HG02884 (cell line): ENCODE results near the gene AR.
"Not testable (repeated sequence)": the region's sequence is repeated elsewhere in the genome, so short reads cannot be mapped to it uniquely, and the experiment has no call there.

Source experiments
- ATAC-seq: cut with Tn5 transposase; IDR thresholded peaks from one replicate; pipeline ENCODE4 v1.9.1; 2021; ENCODE audit warnings: mild to moderate bottlenecking, moderate library complexity; ENCODE audit not compliant: unreplicated experiment

AR gene

DNA sequence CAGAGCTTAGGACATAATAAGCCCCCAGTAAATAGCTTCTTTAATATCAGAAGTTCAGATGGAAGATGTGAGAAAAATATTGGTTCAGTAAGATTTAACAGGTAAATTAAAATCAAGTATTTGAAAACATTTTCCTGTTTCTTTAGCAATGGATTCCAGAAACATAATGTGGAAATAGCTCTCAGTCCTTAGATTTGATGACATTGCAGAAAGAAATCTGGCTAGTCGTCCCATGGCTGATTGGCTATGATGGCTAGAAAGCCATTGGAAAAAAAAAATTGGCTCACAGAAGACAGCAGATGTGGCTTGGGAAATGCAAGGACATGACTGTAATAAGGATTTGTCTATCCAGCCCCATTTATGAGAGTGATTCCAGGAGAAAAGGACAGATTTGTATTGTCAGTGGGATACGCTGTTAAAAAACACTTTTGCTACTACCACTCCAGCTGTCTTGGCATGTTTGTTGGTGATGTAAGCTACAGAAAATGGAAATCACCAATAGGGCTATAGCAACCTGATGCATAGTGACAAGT, 78.3 kb downstream of the AR start:
- ATAC-seq: no peak

DNA sequence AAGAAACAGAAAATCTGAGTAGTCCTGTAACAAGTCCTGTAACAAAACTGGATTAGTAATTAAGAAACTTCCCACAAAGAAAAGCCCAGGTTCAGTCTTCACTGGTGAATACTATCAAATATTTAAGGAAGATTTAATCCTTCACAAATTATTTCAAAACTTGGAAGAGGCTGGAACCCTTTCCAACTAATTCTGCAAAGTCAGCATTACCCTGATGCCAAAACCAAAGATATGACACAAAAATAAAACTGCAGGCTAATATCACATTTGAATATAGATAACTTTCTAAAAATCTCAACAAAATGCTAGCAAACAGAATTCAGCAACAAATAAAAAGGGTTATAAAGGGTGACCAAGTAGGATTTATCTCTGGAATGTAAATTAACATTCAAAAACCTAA, 80.5 kb downstream of the AR start:
- ATAC-seq: no peak

DNA sequence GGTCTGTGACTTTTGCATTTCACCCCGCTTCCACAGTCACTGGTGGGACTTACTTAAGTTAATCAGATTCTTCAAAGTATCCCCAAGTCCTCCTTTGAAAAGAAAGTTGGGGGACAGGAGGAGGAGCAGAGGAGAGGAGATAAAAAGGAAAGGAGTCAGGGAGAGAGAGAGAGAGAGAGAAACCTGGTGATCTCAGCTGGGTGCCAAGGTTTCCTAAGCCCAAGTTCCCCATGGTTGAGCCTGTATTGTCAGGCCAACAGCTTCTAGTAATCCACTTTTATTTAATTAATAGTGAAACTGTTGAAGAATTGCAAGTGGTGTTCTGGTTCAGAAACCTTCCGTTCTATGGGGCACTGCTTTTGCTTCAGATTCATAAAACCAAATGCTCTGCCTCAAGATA, 91.6 kb downstream of the AR start:
- ATAC-seq: no peak

DNA sequence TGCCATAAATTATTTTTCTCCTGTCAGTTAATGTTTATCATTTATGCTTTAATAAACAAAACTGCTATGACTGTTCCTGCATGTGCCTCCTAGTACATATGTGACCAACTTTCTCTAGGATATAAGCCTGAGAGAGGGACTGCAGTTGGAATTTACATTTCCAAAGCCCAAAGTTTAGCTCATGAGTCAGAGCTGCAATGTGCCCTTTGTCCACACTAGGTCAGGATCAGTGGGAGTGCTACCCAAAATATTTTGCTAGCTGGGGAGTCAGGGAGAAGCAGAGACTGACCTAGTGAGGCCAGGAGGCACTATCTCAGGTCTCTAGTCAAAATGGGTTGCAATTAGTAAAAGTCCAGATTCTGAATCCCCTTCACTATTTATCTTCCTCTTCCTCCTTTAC, 92.7 kb downstream of the AR start:
- no peak for ATAC-seq

DNA sequence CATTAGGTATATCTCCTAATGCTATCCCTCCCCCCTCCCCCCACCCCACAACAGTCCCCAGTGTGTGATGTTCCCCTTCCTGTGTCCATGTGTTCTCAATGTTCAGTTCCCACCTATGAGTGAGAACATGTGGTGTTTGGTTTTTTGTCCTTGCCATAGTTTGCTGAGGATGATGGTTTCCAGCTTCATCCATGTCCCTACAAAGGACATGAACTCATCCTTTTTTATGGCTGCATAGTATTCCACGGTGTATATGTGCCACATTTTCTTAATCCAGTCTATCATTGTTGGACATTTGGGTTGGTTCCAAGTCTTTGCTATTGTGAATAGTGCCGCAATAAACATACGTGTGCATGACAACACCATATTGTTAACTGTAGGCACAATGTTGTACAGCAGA, 93.5 kb downstream of the AR start:
- not testable (repeated sequence) for ATAC-seq

DNA sequence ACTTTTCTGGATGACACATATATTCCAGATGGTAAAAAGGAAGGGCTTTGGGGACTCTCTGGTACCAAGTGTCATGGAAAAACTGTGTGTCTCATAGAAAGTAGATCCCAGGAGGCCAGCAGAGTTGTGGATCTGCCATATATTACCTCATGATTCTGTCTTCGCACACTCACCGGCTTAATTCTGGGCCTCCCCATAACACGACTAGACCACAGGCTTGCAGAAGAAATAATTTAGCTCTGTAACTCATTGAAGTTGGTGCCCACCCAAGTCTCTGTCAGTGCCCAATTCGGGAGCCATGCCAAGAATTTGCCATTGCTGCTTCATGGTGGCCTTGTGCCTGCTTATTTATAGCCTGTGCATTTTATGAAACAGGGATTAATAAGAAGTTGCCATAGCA, 104.5 kb downstream of the AR start:
- no peak for ATAC-seq

DNA sequence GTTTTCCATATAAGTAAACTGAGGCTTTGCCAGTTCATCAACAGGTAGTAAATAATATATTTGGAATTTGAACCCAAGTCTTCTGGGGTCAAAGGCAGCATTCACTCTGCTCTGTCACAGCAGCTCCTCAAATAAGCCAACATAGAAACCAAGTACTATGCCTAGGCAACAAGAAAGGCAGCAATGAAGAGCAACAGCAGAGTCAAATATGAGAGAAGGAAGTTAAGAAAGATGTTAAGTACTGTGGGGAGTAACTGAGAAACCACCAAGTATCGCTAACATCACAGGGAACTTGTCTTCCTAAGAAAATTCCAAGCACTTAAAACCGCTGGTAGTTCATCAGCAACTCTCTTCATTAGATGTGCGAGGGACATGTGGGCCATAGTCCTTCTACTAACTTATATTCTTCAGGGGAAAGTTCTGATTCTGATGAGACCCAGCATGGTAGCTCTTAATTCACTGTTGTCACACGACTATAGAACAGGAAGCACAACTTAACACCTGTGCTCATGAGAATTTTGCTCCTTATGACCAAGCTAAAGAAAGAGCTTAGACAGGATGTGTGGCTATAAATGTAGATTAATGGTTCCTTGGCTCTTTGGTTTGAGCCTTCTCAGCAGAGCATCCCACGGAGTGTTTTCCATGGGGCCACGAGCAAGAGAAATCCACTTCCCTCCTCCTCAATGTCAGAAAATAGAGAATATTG, 107.8 kb downstream of the AR start:
- no peak for ATAC-seq

DNA sequence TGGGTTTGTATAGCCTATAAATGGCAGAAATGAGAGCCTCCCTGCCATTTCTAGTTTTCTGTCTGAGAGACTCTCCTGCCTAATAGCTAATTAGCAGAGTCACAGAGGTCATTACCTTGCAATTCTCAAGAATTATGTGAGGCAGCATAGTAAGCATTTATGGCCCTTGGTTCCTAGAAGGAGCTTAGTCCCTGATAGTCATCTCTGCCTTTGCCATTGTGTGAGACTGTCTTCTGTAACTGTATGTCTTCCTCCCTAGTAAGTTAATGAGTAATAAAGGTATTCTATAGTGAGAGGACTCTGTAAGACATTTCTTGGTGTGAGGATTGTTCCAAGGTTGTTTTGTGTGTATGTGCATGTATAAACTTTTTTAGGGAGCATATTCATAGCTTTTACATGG, 108.7 kb downstream of the AR start:
- ATAC-seq: no peak

DNA sequence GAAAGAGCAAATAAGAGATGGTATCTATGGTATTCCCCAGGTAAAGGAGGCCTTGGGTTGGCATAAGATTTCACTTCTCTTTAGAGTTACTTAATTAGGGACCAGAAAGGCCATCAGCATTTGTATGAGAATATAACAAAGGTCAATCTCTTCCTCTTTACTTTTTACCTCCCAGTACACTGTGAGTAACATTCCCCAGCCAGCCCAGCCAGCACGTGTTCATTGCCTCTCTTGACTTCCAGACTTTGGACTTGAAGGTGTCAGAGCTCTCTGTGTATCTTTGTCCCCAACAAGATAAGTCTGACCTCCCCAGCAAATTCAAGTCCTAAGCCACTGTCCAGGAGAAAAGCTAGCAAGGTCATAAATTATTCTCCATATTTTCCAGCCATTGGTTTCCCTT, 110.5 kb downstream of the AR start:
- no peak for ATAC-seq

DNA sequence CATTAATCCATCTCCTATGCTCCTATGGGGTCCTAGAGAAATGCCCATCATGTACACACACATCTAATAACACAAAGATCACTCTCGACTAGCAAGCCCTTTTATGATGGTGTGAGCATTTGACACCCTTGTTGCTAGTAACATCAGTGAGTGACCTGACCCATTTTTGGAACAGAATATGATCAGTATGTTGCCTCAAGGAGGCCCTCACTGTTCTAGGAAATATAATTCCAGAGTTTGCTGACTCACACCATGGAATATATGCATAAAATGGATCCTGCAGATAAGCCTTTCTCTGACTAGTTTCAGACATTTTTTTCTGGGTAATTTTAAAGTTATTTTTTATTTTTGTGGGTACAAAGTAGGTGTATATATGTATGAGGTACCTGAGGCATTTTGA, 121.8 kb downstream of the AR start:
- ATAC-seq: no peak

DNA sequence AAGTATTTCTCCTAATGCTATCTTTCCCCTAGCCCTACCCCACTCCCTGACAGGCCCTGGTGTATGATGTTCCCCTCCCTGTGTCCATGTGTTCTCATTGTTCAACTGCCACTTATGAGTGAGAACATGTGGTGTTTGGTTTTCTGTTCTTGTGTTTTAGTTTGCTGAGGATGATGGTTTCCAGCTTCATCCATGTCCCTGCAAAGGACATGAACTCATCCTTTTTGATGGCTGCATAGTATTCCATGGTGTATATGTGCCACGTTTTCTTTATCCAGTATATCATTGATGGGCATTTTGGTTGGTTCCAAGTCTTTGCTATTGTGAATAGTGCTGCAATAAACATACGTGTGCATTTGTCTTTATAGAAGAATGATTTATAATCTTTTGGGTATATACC, 126.9 kb downstream of the AR start:
- not testable (repeated sequence) for ATAC-seq

DNA sequence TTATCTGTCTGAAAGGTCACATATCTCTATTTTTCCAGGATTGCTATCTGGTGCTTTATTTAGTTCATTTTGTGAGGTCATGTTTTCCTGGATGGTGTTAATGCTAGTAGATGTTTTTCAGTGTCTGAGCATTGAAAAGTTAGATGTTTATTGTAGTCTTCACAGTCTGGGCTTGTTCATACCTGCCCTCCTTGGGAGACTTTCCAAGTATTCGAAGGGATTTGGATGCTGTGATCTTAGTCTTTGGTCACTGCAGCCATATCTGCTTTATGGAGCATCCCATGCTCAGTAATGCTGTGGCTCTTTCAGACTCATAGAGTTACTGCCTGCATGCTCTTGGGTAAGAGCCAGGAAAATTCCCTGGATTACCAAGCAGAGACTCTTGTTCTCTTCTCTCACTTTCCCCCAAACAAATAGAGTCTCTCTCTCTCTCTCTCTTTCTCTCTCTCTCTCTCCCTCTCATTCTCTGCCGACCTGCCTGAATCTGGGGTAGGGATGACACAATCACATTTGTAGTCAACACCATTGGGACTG, 130.0 kb downstream of the AR start:
- no peak for ATAC-seq

DNA sequence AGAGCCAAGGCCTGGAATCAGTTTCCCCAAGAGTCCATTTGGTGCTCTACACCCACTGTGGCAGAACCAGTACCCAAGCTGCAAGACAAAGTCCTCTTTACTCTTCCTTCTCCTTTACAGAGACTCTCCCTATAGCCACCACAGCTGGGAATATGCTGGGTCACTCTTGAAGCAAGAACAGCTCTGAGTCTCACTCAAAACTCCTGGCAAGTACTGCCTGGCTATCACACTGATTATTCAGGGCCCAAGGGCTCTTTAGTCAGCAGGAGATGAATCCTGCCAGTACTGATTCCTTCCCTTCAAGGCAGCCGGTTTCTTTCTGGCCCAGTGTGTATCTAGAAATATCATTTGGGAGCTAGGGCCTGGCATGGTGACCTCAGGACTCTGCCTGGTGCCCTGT, 130.9 kb downstream of the AR start:
- no peak for ATAC-seq

DNA sequence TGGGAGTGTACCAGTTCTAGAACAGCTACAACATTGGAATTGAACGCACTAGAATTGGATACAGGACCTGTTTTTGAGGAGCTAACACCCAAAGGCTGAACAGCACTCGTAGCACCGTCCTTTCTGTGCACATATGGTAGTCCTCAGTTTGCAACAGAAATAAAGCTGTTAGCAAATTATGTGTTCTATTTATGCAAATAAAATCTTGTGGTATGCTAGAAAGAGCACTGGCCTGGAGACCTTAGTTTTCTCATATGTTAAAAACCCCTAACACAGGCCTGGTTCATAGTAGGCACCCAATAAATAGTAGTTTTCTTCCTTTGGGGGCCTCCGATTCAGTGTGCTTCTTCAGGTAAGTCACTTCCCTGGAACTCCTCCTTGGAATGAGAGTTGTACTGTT, 140.3 kb downstream of the AR start:
- ATAC-seq: no peak

DNA sequence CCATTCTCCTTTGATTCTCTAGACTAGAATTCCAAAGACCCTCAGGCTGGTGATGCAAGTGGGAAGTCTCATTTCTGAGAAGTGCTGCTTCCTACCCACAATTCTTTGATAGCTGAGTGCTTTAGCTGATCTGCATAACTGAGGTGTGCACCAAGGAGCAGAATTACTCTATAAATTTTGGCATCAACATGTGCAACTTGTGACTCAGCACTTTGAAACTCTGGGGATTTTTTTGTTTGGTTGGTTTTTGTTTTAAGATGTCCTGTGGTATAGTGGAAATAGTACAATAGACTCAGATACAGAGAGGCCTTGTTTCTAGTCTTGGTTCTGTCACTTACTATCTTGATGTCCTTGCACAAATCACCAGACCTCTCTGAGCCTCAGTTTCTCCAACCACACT, 148.4 kb downstream of the AR start:
- ATAC-seq: no peak

DNA sequence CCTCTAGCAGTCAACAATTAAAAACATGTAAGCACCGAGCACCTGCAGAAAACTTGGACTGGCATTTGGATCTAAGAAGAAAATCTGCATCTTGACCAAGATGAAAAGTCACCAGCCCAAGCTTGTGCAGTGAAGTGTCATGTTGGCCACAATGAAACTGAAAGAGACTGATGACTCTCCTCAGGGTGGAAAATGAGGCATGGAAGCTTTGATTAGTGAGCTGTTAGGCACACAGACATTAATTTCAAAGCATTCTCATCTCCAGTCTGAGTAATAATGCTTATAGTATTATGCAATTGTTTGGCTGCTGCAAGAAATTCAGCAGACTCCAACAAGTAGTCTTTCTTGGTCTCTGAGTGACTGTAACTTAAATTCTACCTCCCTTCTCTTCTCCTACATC, 150.1 kb downstream of the AR start:
- ATAC-seq: no peak

DNA sequence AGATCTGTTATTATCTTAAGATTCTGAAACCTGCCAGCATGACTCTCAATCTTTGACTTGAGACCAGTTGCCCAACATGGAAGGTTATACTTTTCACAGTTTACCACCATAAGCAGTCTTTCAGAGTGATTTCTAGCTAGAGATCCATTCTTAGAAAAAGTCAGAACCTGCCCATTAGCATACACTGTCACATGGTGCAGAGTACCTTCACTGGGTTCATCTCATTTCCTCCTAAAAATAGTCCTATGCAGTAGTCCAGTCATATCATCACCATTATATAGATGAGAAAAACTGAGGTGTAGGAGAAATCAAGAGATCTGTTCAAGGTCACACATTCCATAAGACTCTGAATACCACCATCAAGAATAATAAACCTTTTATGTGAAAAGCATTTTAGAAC, 153.6 kb downstream of the AR start:
- no peak for ATAC-seq

DNA sequence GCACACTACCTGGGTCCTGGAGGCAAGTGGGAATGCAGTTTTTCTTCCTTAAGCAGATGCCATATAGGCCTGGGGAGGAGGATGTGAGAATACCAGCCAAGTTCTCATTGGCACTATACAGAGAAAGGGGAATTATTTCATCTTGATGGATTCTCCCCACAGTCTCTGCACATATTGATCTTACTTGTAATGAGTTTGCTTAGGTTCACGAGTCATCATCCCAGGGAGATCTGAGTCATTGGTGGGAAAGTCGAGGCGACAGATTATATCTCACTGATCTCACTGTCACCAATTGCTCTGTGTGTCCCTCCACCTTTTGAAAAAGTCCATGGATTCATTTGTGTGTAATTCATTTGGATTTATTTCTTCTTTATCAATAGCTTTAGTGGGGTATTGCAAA, 156.8 kb downstream of the AR start:
- ATAC-seq: no peak

DNA sequence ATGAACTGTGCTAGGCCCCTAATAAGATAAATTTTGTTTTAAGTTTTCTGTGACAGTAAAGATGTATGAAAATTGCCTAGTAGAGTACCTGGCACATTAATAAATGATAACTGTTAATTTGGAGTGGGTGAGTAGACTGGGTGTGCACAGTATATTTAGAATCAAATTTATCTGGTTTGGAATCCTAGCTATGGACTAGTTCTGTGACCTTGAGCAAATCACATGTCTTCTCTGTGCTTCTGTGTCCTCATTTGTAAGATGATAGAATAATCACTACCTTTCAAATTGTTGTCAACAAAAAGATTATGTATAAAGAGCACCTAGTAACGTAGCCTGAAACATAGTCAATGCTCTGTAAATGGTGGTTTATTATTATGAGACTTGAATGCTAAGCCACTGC, 170.2 kb downstream of the AR start:
- ATAC-seq: no peak

DNA sequence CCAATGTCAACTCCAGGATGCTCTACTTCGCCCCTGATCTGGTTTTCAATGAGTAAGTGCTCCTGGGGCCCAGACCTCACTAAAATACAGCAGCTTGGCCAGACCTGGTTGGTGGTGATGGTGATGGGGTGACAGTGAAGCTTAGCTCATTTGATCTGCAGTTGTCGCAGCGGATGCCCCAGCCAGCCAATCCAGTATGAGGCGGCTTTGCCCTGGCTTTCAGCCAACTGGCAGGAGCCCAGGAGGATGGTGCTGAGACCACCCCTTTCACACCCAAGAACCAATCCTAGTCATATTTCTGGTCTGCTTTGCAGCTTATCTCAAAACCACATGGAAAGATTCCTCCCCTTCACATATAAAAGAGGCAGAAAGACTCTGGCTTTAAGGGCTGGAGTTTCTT, 173.8 kb downstream of the AR start:
- no peak for ATAC-seq

DNA sequence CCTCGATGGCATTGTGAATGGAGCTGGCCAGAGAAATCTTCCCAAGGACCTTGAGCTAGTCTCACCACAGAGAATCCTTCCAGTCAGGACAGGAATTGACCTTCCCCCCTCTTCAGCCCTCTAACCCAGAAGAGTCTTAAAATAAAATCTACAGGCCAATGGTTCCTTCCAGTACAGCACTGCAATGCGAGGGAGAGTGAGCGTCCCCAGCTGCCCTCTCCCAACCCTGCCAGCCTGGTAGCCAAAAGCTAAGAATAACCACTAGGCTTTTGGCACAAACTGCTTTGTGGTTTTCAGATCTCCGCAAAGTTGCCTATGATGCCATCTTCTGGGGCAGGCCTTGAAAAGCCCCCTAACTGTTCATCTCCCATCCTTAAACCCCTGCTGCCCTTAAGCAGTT, 175.1 kb downstream of the AR start:
- no peak for ATAC-seq

DNA sequence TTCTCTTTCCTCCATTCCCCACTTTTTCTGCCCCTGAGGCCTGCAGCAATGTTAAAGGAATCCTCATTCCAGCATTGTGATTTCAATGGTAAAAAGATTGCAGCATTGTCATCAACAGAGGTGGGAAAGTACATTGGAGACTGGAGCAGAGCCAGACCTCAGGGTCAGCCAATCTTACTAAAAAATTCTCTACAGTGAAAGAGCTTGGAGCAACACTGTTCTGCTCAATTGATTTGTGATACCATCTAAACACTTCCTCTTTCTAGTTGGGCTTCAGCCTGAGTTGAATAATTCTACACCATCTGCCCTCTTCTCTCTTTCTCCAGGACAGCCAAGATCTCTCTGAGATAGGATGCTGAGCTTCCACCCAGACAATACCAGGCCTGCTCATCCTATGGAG, 176.5 kb downstream of the AR start:
- no peak for ATAC-seq

DNA sequence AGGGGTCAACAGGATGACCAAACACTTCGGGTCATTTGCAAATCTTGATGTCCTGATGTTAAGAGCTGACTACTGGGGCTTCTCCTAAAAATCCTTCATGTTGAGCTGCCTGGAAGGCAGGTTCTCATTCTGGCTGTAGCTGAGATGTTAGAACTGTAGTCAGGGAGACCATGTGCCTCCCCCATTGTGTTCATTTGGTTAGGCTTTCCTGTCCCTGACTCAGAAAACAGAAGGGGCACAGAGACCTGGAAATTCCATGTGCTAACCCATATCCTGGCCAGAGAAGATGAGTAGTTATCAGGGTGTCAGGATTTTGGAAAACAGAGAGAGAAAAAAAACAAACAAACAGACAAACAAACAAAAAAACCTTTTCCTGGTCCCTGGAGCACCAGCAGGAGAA, 177.5 kb downstream of the AR start:
- no peak for ATAC-seq
